C4-2B (cell line): ENCODE results near the gene CRHBP.
"Not testable (repeated sequence)": the region's sequence is repeated elsewhere in the genome, so short reads cannot be mapped to it uniquely, and the experiment has no call there.

Experiments
- ZFX ChIP-seq: fragments of 450-650 bp; IDR thresholded peaks from 2 replicates; pipeline ENCODE4 v1.6.1; 2017
- TF ChIP-seq, protein P1 (sequence below): fragments of 450-650 bp; conservative IDR thresholded peaks from 2 replicates; pipeline ENCODE4 v1.5.1; 2017; ENCODE audit warnings: mild to moderate bottlenecking

DNA sequence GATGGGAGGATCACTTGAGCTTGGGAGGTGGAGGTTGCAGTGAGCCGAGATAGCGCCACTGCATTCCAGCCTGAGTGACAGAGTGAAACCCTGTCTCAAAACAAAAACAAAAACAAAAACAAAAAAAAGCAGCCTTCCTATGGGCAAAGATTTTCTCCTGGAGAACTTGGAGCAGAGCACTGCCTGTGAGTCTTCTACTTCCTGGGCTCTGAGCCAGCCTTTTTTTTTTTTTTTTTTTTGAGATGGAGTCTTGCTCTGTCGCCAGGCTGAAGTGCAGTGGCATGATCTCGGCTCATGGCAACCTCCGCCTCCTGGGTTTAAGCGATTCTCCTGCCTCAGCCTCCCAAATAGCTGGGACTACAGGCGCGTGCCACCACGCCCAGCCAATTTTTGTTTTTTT, 40.6 kb downstream of the CRHBP start:
- TF ChIP-seq, protein P1, sequence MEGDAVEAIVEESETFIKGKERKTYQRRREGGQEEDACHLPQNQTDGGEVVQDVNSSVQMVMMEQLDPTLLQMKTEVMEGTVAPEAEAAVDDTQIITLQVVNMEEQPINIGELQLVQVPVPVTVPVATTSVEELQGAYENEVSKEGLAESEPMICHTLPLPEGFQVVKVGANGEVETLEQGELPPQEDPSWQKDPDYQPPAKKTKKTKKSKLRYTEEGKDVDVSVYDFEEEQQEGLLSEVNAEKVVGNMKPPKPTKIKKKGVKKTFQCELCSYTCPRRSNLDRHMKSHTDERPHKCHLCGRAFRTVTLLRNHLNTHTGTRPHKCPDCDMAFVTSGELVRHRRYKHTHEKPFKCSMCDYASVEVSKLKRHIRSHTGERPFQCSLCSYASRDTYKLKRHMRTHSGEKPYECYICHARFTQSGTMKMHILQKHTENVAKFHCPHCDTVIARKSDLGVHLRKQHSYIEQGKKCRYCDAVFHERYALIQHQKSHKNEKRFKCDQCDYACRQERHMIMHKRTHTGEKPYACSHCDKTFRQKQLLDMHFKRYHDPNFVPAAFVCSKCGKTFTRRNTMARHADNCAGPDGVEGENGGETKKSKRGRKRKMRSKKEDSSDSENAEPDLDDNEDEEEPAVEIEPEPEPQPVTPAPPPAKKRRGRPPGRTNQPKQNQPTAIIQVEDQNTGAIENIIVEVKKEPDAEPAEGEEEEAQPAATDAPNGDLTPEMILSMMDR, result not testable (repeated sequence)
- not testable (repeated sequence) for TF ChIP-seq ZFX
